GM18907 (cell line): ENCODE results near the gene DBR1.

Experiments
- ATAC-seq: cut with Tn5 transposase; IDR thresholded peaks from one replicate; pipeline ENCODE4 v1.9.1; 2021; ENCODE audit warnings: mild to moderate bottlenecking, moderate library complexity; ENCODE audit not compliant: unreplicated experiment

DBR1 gene

GRCh38 chr3:138124706-138125355 lies 49.9 kb downstream of the DBR1 start:
- no peak for ATAC-seq

GRCh38 chr3:138124188-138124587 lies 50.5 kb downstream of the DBR1 start:
- no peak for ATAC-seq

GRCh38 chr3:138119423-138119766 lies 55.3 kb downstream of the DBR1 start:
- ATAC-seq, result no peak

GRCh38 chr3:138118612-138119422 lies 55.9 kb downstream of the DBR1 start:
- no peak for ATAC-seq

GRCh38 chr3:138114988-138115971 lies 59.4 kb downstream of the DBR1 start, which contains the start of gene DZIP1L:
Gene DZIP1L, minus strand, starts transcription at chr3:138115608. Its CDS starts 11,637 bp downstream, at chr3:138103971.
- ATAC-seq, result peak; percentile 80

GRCh38 chr3:138114431-138114918 lies 60.2 kb downstream of the DBR1 start:
- ATAC-seq, result no peak

- no peak for ATAC-seq
These were observed 61.4 kb downstream of the DBR1 start for GRCh38 chr3:138113326-138113725.

GRCh38 chr3:138112362-138112761 lies 62.4 kb downstream of the DBR1 start:
- no peak for ATAC-seq
